Measurements from ENCODE around the gene ENTPD1. TPM values are rescaled to one million over a fixed set of nuclear protein-coding genes. Genes with fewer than 3 reads are reported as not detected.

The ENTPD1 gene
- polyA plus RNA-seq, 1 donor (not counting 4 experiments of a cell fraction or from before 2014, with no cell fraction given): 0.03 TPM

- no peak overlapping the region for H3K27ac ChIP-seq (ENCODE audit: control insufficient read depth, insufficient read depth, low read length)
- no peaks in the 10 kb centered on the region for H3K4me1 ChIP-seq (ENCODE audit: control insufficient read depth, extremely low read depth, insufficient read depth, low read length)
- H3K9ac ChIP-seq (ENCODE audit: control insufficient read depth, extremely low read depth, insufficient read depth, low read length): no peak overlapping the region
- no peaks in the 10 kb centered on the region for H4K20me1 ChIP-seq (ENCODE audit: control insufficient read depth, extremely low read depth, insufficient read depth, low read length)
- dilution Hi-C loops (cut with MboI; ENCODE audit: extremely low pct_ligation_motif_present, low sequenced_read_pairs): no loop called here
- no peaks in the 10 kb centered on the region for H3K79me2 ChIP-seq (ENCODE audit: control insufficient read depth, insufficient read depth, low read length)
- no peak for DNase-seq (ENCODE audit: low read depth, low spot score)
- H3K4me3 ChIP-seq (ENCODE audit: control insufficient read depth in 2 of 3, extremely low read depth in 1 of 3, insufficient read depth in 2 of 3, low read depth in 1 of 3, low read length in 3 of 3): no peak overlapping the region
- no peaks in the 10 kb centered on the region for H3K9me1 ChIP-seq (ENCODE audit: control insufficient read depth, extremely low read depth, insufficient read depth, low read length)
- H3K4me2 ChIP-seq (ENCODE audit: control insufficient read depth, extremely low read depth, insufficient read depth, low read depth, low read length): no peak overlapping the region
- no peaks in the 10 kb centered on the region for H3K36me3 ChIP-seq (ENCODE audit: control insufficient read depth in 2 of 2, extremely low read depth in 1 of 2, insufficient read depth in 2 of 2, low read length in 2 of 2)
- TF ChIP-seq CTCF (optimal IDR thresholded peaks at IDR 0.05 in 1 of 3, IDR thresholded peaks at IDR 0.05 in 1 of 3, conservative IDR thresholded peaks at IDR 0.05 in 1 of 3; ENCODE audit: extremely low read depth in 1 of 3, insufficient read depth in 2 of 3, low read length in 3 of 3): no peak
- TF ChIP-seq EZH2 (IDR thresholded peaks at IDR 0.05; ENCODE audit: low read length): no peak
- no peak overlapping the region for H2AFZ ChIP-seq (ENCODE audit: control insufficient read depth, low read length)
- H3K27me3 ChIP-seq (ENCODE audit: control insufficient read depth, extremely low read depth, insufficient read depth, low read length): no peaks in the 10 kb centered on the region
- no peaks in the 10 kb centered on the region for H3K9me3 ChIP-seq (ENCODE audit: control insufficient read depth, low read depth, low read length)
- FAIRE-seq: no peak
Measured at GRCh38 chr10:95793401-95794045, 37.6 kb downstream of the ENTPD1 start.

- dilution Hi-C loops (cut with MboI; ENCODE audit: extremely low pct_ligation_motif_present, low sequenced_read_pairs): no loop called here
- DNase-seq (ENCODE audit: low read depth, low spot score): no peak
- no peak overlapping the region for H3K4me3 ChIP-seq (ENCODE audit: control insufficient read depth in 2 of 3, extremely low read depth in 1 of 3, insufficient read depth in 2 of 3, low read depth in 1 of 3, low read length in 3 of 3)
Measured at GRCh38 chr10:95794195-95794594, 38.2 kb downstream of the ENTPD1 start.

More at GRCh38 chr10:95794195-95794594, 38.2 kb downstream of the ENTPD1 start:
- no peak overlapping the region for H3K27ac ChIP-seq (ENCODE audit: control insufficient read depth, insufficient read depth, low read length)
- H3K79me2 ChIP-seq (ENCODE audit: control insufficient read depth, insufficient read depth, low read length): no peaks in the 10 kb centered on the region
- H4K20me1 ChIP-seq (ENCODE audit: control insufficient read depth, extremely low read depth, insufficient read depth, low read length): no peaks in the 10 kb centered on the region
- H3K9ac ChIP-seq (ENCODE audit: control insufficient read depth, extremely low read depth, insufficient read depth, low read length): no peak overlapping the region
- H3K4me2 ChIP-seq (ENCODE audit: control insufficient read depth, extremely low read depth, insufficient read depth, low read depth, low read length): no peak overlapping the region
- no peak for FAIRE-seq
- H3K27me3 ChIP-seq (ENCODE audit: control insufficient read depth, extremely low read depth, insufficient read depth, low read length): no peaks in the 10 kb centered on the region
- no peak overlapping the region for H2AFZ ChIP-seq (ENCODE audit: control insufficient read depth, low read length)
- TF ChIP-seq EZH2 (IDR thresholded peaks at IDR 0.05; ENCODE audit: low read length) (no peak), CTCF (optimal IDR thresholded peaks at IDR 0.05 in 1 of 3, IDR thresholded peaks at IDR 0.05 in 1 of 3, conservative IDR thresholded peaks at IDR 0.05 in 1 of 3; ENCODE audit: extremely low read depth in 1 of 3, insufficient read depth in 2 of 3, low read length in 3 of 3) (no peak)
- no peaks in the 10 kb centered on the region for H3K4me1 ChIP-seq (ENCODE audit: control insufficient read depth, extremely low read depth, insufficient read depth, low read length)
- no peaks in the 10 kb centered on the region for H3K36me3 ChIP-seq (ENCODE audit: control insufficient read depth in 2 of 2, extremely low read depth in 1 of 2, insufficient read depth in 2 of 2, low read length in 2 of 2)
- H3K9me1 ChIP-seq (ENCODE audit: control insufficient read depth, extremely low read depth, insufficient read depth, low read length): no peaks in the 10 kb centered on the region
- H3K9me3 ChIP-seq (ENCODE audit: control insufficient read depth, low read depth, low read length): no peaks in the 10 kb centered on the region

All from keratinocyte (primary cell).